ACHN (cell line): ENCODE measurements around the gene CITED1.

ENCODE experiments used
- DNase-seq: peaks from one replicate; pipeline ENCODE4 v3.0.0-alpha.2; 2015
- in situ Hi-C: cut with HindIII; loops from 2 replicates; pipeline ENCODE4 v1.10.0; 2017; ENCODE audit warnings: low sequenced_read_pairs, low pct_ligation_motif_present, low pct_unique_long_range_greater_than_20kb

The CITED1 gene

GRCh38 chrX:72274526-72274925 lies 31.2 kb downstream of the CITED1 start:
- no peak for DNase-seq
- in situ Hi-C loops = no loop called here

- in situ Hi-C loops = no loop called here
- no peak for DNase-seq
Measured at GRCh38 chrX:72273718-72274117, 32.0 kb downstream of the CITED1 start.

- in situ Hi-C loops = no loop called here
Measured at GRCh38 chrX:72272868-72273267, 32.8 kb downstream of the CITED1 start.

GRCh38 chrX:72271812-72272211 lies 33.9 kb downstream of the CITED1 start:
- in situ Hi-C loops = no loop called here
- DNase-seq = no peak

More at GRCh38 chrX:72272868-72273267, 32.8 kb downstream of the CITED1 start:
- peak; percentile 26 for DNase-seq

GRCh38 chrX:72271091-72271788 lies 34.5 kb downstream of the CITED1 start:
- no peak for DNase-seq
- in situ Hi-C loops = no loop called here

- DNase-seq = no peak
- in situ Hi-C loops = no loop called here
Measured at GRCh38 chrX:72270316-72270866, 35.3 kb downstream of the CITED1 start.

GRCh38 chrX:72269671-72270251 lies 36.0 kb downstream of the CITED1 start:
- no peak for DNase-seq
- in situ Hi-C loops = no loop called here

- in situ Hi-C loops = no loop called here
- no peak for DNase-seq
Measured at GRCh38 chrX:72268597-72269365, 36.9 kb downstream of the CITED1 start.

GRCh38 chrX:72265263-72265662 lies 40.5 kb downstream of the CITED1 start:
- in situ Hi-C loops = no loop called here
- no peak for DNase-seq

- DNase-seq = no peak
- in situ Hi-C loops = no loop called here
Measured at GRCh38 chrX:72262077-72262476, 43.6 kb downstream of the CITED1 start.

- in situ Hi-C loops = no loop called here
- no peak for DNase-seq
Measured at GRCh38 chrX:72260448-72260847, 45.3 kb downstream of the CITED1 start.

- in situ Hi-C loops = no loop called here
- DNase-seq = peak; percentile 28
Measured at GRCh38 chrX:72258174-72258573, 47.5 kb downstream of the CITED1 start.

- no peak for DNase-seq
- in situ Hi-C loops = no loop called here
Measured at GRCh38 chrX:72255864-72256263, 49.9 kb downstream of the CITED1 start.

- in situ Hi-C loops = no loop called here
- DNase-seq = no peak
Measured at GRCh38 chrX:72255445-72255844, 50.3 kb downstream of the CITED1 start.

GRCh38 chrX:72254816-72255215 lies 50.9 kb downstream of the CITED1 start:
- no peak for DNase-seq
- in situ Hi-C loops = no loop called here

GRCh38 chrX:72253686-72254085 lies 52.0 kb downstream of the CITED1 start:
- in situ Hi-C loops = no loop called here
- DNase-seq = no peak
